ENCODE data around the gene PCDH18. TPM values are rescaled to one million over a fixed set of nuclear protein-coding genes. Genes with fewer than 3 reads are reported as not detected.
A peak's percentile ranks its signal among the peaks of the same experiment; 100 is the strongest.

PCDH18 gene
- total RNA-seq: 9.9 TPM
- polyA plus RNA-seq: 1.7 TPM
- long read RNA-seq, donor 1: 0 reads
- long read RNA-seq, donor 2: 0 reads
- long read RNA-seq, donor 3, full-length matches to known transcripts: 3 of 3 reads
- long read RNA-seq, donor 3, partial matches to known transcripts: 0 of 3 reads
- long read RNA-seq, donor 3, other reads (novel, unspliced or antisense): 0 of 3 reads
- long read RNA-seq, donor 4, full-length matches to known transcripts: 2 of 2 reads
- long read RNA-seq, donor 4, partial matches to known transcripts: 0 of 2 reads
- long read RNA-seq, donor 4, other reads (novel, unspliced or antisense): 0 of 2 reads
- long read RNA-seq, donor 5, full-length matches to known transcripts: 12 of 12 reads
- long read RNA-seq, donor 5, partial matches to known transcripts: 0 of 12 reads
- long read RNA-seq, donor 5, other reads (novel, unspliced or antisense): 0 of 12 reads
- long read RNA-seq, donor 6, full-length matches to known transcripts: 4 of 4 reads
- long read RNA-seq, donor 6, partial matches to known transcripts: 0 of 4 reads
- long read RNA-seq, donor 6, other reads (novel, unspliced or antisense): 0 of 4 reads
- long read RNA-seq, donor 7, full-length matches to known transcripts: 2 of 2 reads
- long read RNA-seq, donor 7, partial matches to known transcripts: 0 of 2 reads
- long read RNA-seq, donor 7, other reads (novel, unspliced or antisense): 0 of 2 reads
- long read RNA-seq, donor 8, full-length matches to known transcripts: 4 of 4 reads
- long read RNA-seq, donor 8, partial matches to known transcripts: 0 of 4 reads
- long read RNA-seq, donor 8, other reads (novel, unspliced or antisense): 0 of 4 reads
- long read RNA-seq, donor 9: 0 reads
- long read RNA-seq, donor 10, full-length matches to known transcripts: 3 of 3 reads
- long read RNA-seq, donor 10, partial matches to known transcripts: 0 of 3 reads
- long read RNA-seq, donor 10, other reads (novel, unspliced or antisense): 0 of 3 reads

GRCh38 chr4:137531986-137532868, at the start of gene PCDH18:
TSS of gene PCDH18 (minus strand) at chr4:137532494. CDS start at chr4:137532088, 406 bp downstream.
- Histone ChIP-seq H3K4me3 (ENCODE audit: low read length in 2 of 2) (peak within 1 kb of the TSS; percentile 6 to 22), H3K27ac (ENCODE audit: low read depth in 1 of 2, low read length in 1 of 2) (peak within 1 kb of the TSS; percentile 19 to 43), H3K9me3 (ENCODE audit: control insufficient read depth in 2 of 2, insufficient read depth in 1 of 2, low read length in 1 of 2) (no peaks in the 10 kb centered on the region), H3K4me1 (ENCODE audit: control insufficient read depth in 2 of 2, insufficient read depth in 2 of 2, low read length in 2 of 2) (no peaks in the 10 kb centered on the region), H3K36me3 (ENCODE audit: control insufficient read depth in 2 of 2, insufficient read depth in 2 of 2, low read length in 1 of 2) (no peaks in the 10 kb centered on the region), H3K27me3 (ENCODE audit: control insufficient read depth in 2 of 2, insufficient read depth in 1 of 2, low read length in 1 of 2) (no peaks in the 10 kb centered on the region)
- peak in 3 of 9 donors; percentile 8 to 35 (median 9) for DNase-seq (ENCODE audit: low read depth in 6 of 9, low spot score in 9 of 9)
- 3% methylated on average over 28 of the region's 28 CpGs for WGBS

- WGBS: 36% methylated on average over 1 of the region's 1 CpG
- no peaks in the 10 kb centered on the region for H3K27me3 ChIP-seq (ENCODE audit: control insufficient read depth in 2 of 2, insufficient read depth in 1 of 2, low read length in 1 of 2)
- no peak overlapping the region for H3K4me3 ChIP-seq (ENCODE audit: low read length in 2 of 2)
- H3K4me1 ChIP-seq (ENCODE audit: control insufficient read depth in 2 of 2, insufficient read depth in 2 of 2, low read length in 2 of 2): no peaks in the 10 kb centered on the region
- DNase-seq (ENCODE audit: low read depth in 6 of 9, low spot score in 9 of 9): no peak
- no peak overlapping the region for H3K27ac ChIP-seq (ENCODE audit: low read depth in 1 of 2, low read length in 1 of 2)
- no peaks in the 10 kb centered on the region for H3K36me3 ChIP-seq (ENCODE audit: control insufficient read depth in 2 of 2, insufficient read depth in 2 of 2, low read length in 1 of 2)
- H3K9me3 ChIP-seq (ENCODE audit: control insufficient read depth in 2 of 2, insufficient read depth in 1 of 2, low read length in 1 of 2): peaks cover 0 to 10% of the 10 kb centered on the region in 2 donors
Observed at GRCh38 chr4:137576446-137576845, 44.2 kb upstream of the PCDH18 start.

DNA sequence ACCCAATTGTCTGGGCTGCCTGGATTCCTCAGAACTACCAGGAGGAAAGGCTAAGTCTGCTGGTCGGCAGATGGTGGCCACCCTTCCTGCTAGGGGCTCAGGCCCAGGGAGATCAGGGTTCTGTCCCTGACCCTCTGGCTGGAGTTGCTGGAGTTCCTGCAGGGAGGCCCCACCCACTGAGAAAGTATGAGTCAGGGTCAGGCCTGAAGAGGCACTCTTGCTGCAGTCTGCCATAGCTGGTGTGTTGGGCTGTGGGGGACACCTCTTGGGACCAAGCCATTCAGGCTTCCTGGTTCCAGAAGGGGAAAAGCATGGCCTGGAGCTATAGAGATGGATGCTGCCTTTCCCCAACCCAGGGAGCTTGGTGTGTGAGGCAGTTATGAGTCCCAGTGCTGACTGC, 40.4 kb upstream of the PCDH18 start:
- Histone ChIP-seq H3K4me1 (ENCODE audit: control insufficient read depth in 2 of 2, insufficient read depth in 2 of 2, low read length in 2 of 2) (no peaks in the 10 kb centered on the region), H3K27ac (ENCODE audit: low read depth in 1 of 2, low read length in 1 of 2) (no peak overlapping the region), H3K4me3 (ENCODE audit: low read length in 2 of 2) (no peak overlapping the region), H3K36me3 (ENCODE audit: control insufficient read depth in 2 of 2, insufficient read depth in 2 of 2, low read length in 1 of 2) (no peaks in the 10 kb centered on the region), H3K9me3 (ENCODE audit: control insufficient read depth in 2 of 2, insufficient read depth in 1 of 2, low read length in 1 of 2) (peaks cover 0 to 10% of the 10 kb centered on the region in 2 donors), H3K27me3 (ENCODE audit: control insufficient read depth in 2 of 2, insufficient read depth in 1 of 2, low read length in 1 of 2) (no peaks in the 10 kb centered on the region)
- 67% methylated on average over 1 of the region's 1 CpG for WGBS
- DNase-seq (ENCODE audit: low read depth in 6 of 9, low spot score in 9 of 9): no peak

GRCh38 chr4:137572163-137572562, 39.9 kb upstream of the PCDH18 start:
- Histone ChIP-seq H3K27ac (ENCODE audit: low read depth in 1 of 2, low read length in 1 of 2) (no peak overlapping the region), H3K36me3 (ENCODE audit: control insufficient read depth in 2 of 2, insufficient read depth in 2 of 2, low read length in 1 of 2) (no peaks in the 10 kb centered on the region), H3K9me3 (ENCODE audit: control insufficient read depth in 2 of 2, insufficient read depth in 1 of 2, low read length in 1 of 2) (peaks cover 0 to 10% of the 10 kb centered on the region in 2 donors), H3K27me3 (ENCODE audit: control insufficient read depth in 2 of 2, insufficient read depth in 1 of 2, low read length in 1 of 2) (no peaks in the 10 kb centered on the region), H3K4me3 (ENCODE audit: low read length in 2 of 2) (no peak overlapping the region), H3K4me1 (ENCODE audit: control insufficient read depth in 2 of 2, insufficient read depth in 2 of 2, low read length in 2 of 2) (no peaks in the 10 kb centered on the region)
- 94% methylated on average over 2 of the region's 2 CpGs for WGBS
- no peak for DNase-seq (ENCODE audit: low read depth in 6 of 9, low spot score in 9 of 9)

DNA sequence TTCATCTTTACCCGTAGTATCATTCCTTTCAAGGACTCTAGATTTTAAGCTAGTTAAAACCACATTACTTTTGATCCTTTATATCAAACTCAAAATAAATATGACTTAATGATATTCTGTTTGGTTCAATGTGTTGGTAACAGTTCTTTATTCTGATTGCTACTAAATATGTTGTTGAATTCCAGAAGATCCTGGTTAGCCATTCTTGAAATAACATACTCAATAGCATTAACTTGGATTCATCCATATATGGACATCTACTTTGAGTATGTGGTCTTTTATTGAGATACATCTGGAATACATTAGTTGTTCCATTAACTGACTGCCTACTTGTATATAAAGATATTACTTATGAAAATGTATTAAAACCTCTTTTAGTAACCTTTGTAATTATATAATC, 27.5 kb upstream of the PCDH18 start:
- WGBS: 97% methylated on average over 1 of the region's 1 CpG

GRCh38 chr4:137558951-137559350, 26.7 kb upstream of the PCDH18 start:
- Histone ChIP-seq H3K4me3 (ENCODE audit: low read length in 2 of 2) (no peak overlapping the region), H3K27ac (ENCODE audit: low read depth in 1 of 2, low read length in 1 of 2) (no peak overlapping the region), H3K4me1 (ENCODE audit: control insufficient read depth in 2 of 2, insufficient read depth in 2 of 2, low read length in 2 of 2) (no peaks in the 10 kb centered on the region), H3K27me3 (ENCODE audit: control insufficient read depth in 2 of 2, insufficient read depth in 1 of 2, low read length in 1 of 2) (no peaks in the 10 kb centered on the region), H3K36me3 (ENCODE audit: control insufficient read depth in 2 of 2, insufficient read depth in 2 of 2, low read length in 1 of 2) (no peaks in the 10 kb centered on the region), H3K9me3 (ENCODE audit: control insufficient read depth in 2 of 2, insufficient read depth in 1 of 2, low read length in 1 of 2) (no peaks in the 10 kb centered on the region)
- WGBS: 78% methylated on average over 2 of the region's 2 CpGs
- no peak for DNase-seq (ENCODE audit: low read depth in 6 of 9, low spot score in 9 of 9)

More for the DNA sequence above, 27.5 kb upstream of the PCDH18 start:
- H3K4me1 ChIP-seq (ENCODE audit: control insufficient read depth in 2 of 2, insufficient read depth in 2 of 2, low read length in 2 of 2): no peaks in the 10 kb centered on the region
- no peaks in the 10 kb centered on the region for H3K36me3 ChIP-seq (ENCODE audit: control insufficient read depth in 2 of 2, insufficient read depth in 2 of 2, low read length in 1 of 2)
- no peaks in the 10 kb centered on the region for H3K27me3 ChIP-seq (ENCODE audit: control insufficient read depth in 2 of 2, insufficient read depth in 1 of 2, low read length in 1 of 2)
- no peak overlapping the region for H3K27ac ChIP-seq (ENCODE audit: low read depth in 1 of 2, low read length in 1 of 2)
- H3K4me3 ChIP-seq (ENCODE audit: low read length in 2 of 2): no peak overlapping the region
- DNase-seq (ENCODE audit: low read depth in 6 of 9, low spot score in 9 of 9): no peak
- H3K9me3 ChIP-seq (ENCODE audit: control insufficient read depth in 2 of 2, insufficient read depth in 1 of 2, low read length in 1 of 2): no peaks in the 10 kb centered on the region

GRCh38 chr4:137545461-137545861, 13.2 kb upstream of the PCDH18 start:
- Histone ChIP-seq H3K36me3 (ENCODE audit: control insufficient read depth in 2 of 2, insufficient read depth in 2 of 2, low read length in 1 of 2) (no peaks in the 10 kb centered on the region), H3K27me3 (ENCODE audit: control insufficient read depth in 2 of 2, insufficient read depth in 1 of 2, low read length in 1 of 2) (no peaks in the 10 kb centered on the region), H3K9me3 (ENCODE audit: control insufficient read depth in 2 of 2, insufficient read depth in 1 of 2, low read length in 1 of 2) (no peaks in the 10 kb centered on the region), H3K27ac (ENCODE audit: low read depth in 1 of 2, low read length in 1 of 2) (no peak overlapping the region), H3K4me3 (ENCODE audit: low read length in 2 of 2) (no peak overlapping the region), H3K4me1 (ENCODE audit: control insufficient read depth in 2 of 2, insufficient read depth in 2 of 2, low read length in 2 of 2) (no peaks in the 10 kb centered on the region)
- WGBS: 89% methylated on average over 4 of the region's 4 CpGs
- no peak for DNase-seq (ENCODE audit: low read depth in 6 of 9, low spot score in 9 of 9)

GRCh38 chr4:137543648-137544047, 11.4 kb upstream of the PCDH18 start:
- no peak overlapping the region for H3K4me3 ChIP-seq (ENCODE audit: low read length in 2 of 2)
- H3K27ac ChIP-seq (ENCODE audit: low read depth in 1 of 2, low read length in 1 of 2): no peak overlapping the region
- no peaks in the 10 kb centered on the region for H3K27me3 ChIP-seq (ENCODE audit: control insufficient read depth in 2 of 2, insufficient read depth in 1 of 2, low read length in 1 of 2)
- H3K4me1 ChIP-seq (ENCODE audit: control insufficient read depth in 2 of 2, insufficient read depth in 2 of 2, low read length in 2 of 2): no peaks in the 10 kb centered on the region
- WGBS: 72% methylated on average over 3 of the region's 3 CpGs
- no peak for DNase-seq (ENCODE audit: low read depth in 6 of 9, low spot score in 9 of 9)
- no peaks in the 10 kb centered on the region for H3K36me3 ChIP-seq (ENCODE audit: control insufficient read depth in 2 of 2, insufficient read depth in 2 of 2, low read length in 1 of 2)
- H3K9me3 ChIP-seq (ENCODE audit: control insufficient read depth in 2 of 2, insufficient read depth in 1 of 2, low read length in 1 of 2): no peaks in the 10 kb centered on the region

Data from thymus (tissue), 14 donors.